HEK293 (cell line): ENCODE measurements around the gene ALDH18A1.
A peak's percentile ranks its signal among the peaks of the same experiment; 100 is the strongest.

Experiments
- CTCF ChIA-PET: fragments of 350-600 bp; formaldehyde crosslinking; extraction: SDS; loops from one replicate; lab custom pipeline; 2021; ENCODE audit warnings: antibody characterized with exemption; lab: Yijun Ruan, JAX
- POLR2A ChIA-PET: fragments of 300-600 bp; formaldehyde crosslinking; extraction: SDS; loops from one replicate; lab custom pipeline; 2020; ENCODE audit warnings: antibody characterized with exemption, inconsistent platforms; lab: Yijun Ruan, JAX
- H3K27ac ChIP-seq: fragments of 200-500 bp; sonication (Bioruptor generic); 2 replicates; pipeline ENCODE4 v1.5.1; 2014; ENCODE audit warnings: low read depth, low read length, control low read depth, inconsistent platforms; ENCODE audit errors: extremely low read depth
- H3K36me3 ChIP-seq, 2 experiments: fragments of 200-500 bp in 1 of 2; sonication (Bioruptor generic) in 1 of 2; 1 replicate in 1 of 2; 2 replicates in 1 of 2; pipeline ENCODE4 v1.5.1; 2014 to 2017; ENCODE audit warnings: inconsistent platforms in 2 of 2, low read length in 2 of 2; ENCODE audit not compliant: control insufficient read depth in 2 of 2, insufficient read depth in 1 of 2
- H3K4me1 ChIP-seq: fragments of 200-500 bp; sonication (Bioruptor generic); 2 replicates; pipeline ENCODE4 v1.5.1; 2014; ENCODE audit warnings: mild to moderate bottlenecking, low read length, inconsistent platforms; ENCODE audit not compliant: control insufficient read depth, insufficient read depth
- H3K4me3 ChIP-seq: 2 replicates; pipeline ENCODE4 v1.5.1; 2011; ENCODE audit warnings: low read depth, mild to moderate bottlenecking, control low read depth, low read length, moderate library complexity
- H3K9me3 ChIP-seq: fragments of 200-500 bp; sonication (Bioruptor generic); 2 replicates; pipeline ENCODE4 v1.5.1; 2014; ENCODE audit warnings: low read depth, low read length, inconsistent platforms; ENCODE audit not compliant: control insufficient read depth, insufficient read depth
- FEZF1 ChIP-seq: fragments of 450-650 bp; formaldehyde crosslinking; IDR thresholded peaks from 2 replicates; pipeline ENCODE4 v1.5.1; 2016; ENCODE audit warnings: missing biosample characterization, missing genetic modification characterization
- GFI1B ChIP-seq: fragments of 450-650 bp; formaldehyde crosslinking; IDR thresholded peaks from 2 replicates; pipeline ENCODE4 v1.5.1; 2016; ENCODE audit warnings: missing biosample characterization, missing genetic modification characterization
- GLI2 ChIP-seq: fragments of 450-650 bp; formaldehyde crosslinking; IDR thresholded peaks from 2 replicates; pipeline ENCODE4; 2017; ENCODE audit warnings: missing biosample characterization, missing genetic modification characterization, low read depth, borderline replicate concordance
- ZBTB20 ChIP-seq: fragments of 450-650 bp; formaldehyde crosslinking; IDR thresholded peaks from 2 replicates; pipeline ENCODE4 v1.5.1; 2016; ENCODE audit warnings: missing biosample characterization, missing genetic modification characterization
- ZFP37 ChIP-seq: fragments of 450-650 bp; formaldehyde crosslinking; IDR thresholded peaks from 2 replicates; pipeline ENCODE4 v1.5.1; 2016; ENCODE audit warnings: missing biosample characterization, missing genetic modification characterization
- ZNF48 ChIP-seq: fragments of 450-650 bp; formaldehyde crosslinking; IDR thresholded peaks from 2 replicates; pipeline ENCODE4 v1.5.1; 2016; ENCODE audit warnings: missing biosample characterization, missing genetic modification characterization
- ZNF558 ChIP-seq: fragments of 450-650 bp; formaldehyde crosslinking; IDR thresholded peaks from 2 replicates; pipeline ENCODE4 v1.5.1; 2016; ENCODE audit warnings: missing biosample characterization, missing genetic modification characterization
- ZNF664 ChIP-seq: fragments of 450-650 bp; formaldehyde crosslinking; IDR thresholded peaks from 2 replicates; pipeline ENCODE4 v1.5.1; 2016; ENCODE audit warnings: missing biosample characterization, missing genetic modification characterization
- ZNF701 ChIP-seq: fragments of 450-650 bp; formaldehyde crosslinking; IDR thresholded peaks from 2 replicates; pipeline ENCODE4 v1.5.1; 2016; ENCODE audit warnings: missing biosample characterization, missing genetic modification characterization
- ZNF843 ChIP-seq: fragments of 450-650 bp; formaldehyde crosslinking; IDR thresholded peaks from 2 replicates; pipeline ENCODE4 v1.5.1; 2016; ENCODE audit warnings: missing biosample characterization, missing genetic modification characterization
- ZXDB ChIP-seq: fragments of 450-650 bp; formaldehyde crosslinking; IDR thresholded peaks from 2 replicates; pipeline ENCODE4 v1.5.1; 2016; ENCODE audit warnings: missing biosample characterization, missing genetic modification characterization
- TF ChIP-seq, protein P1 (sequence below): fragments of 450-650 bp; formaldehyde crosslinking; IDR thresholded peaks from 2 replicates; pipeline ENCODE4 v1.5.1; 2017; ENCODE audit warnings: missing biosample characterization, missing genetic modification characterization
- TF ChIP-seq, protein P2 (sequence below): fragments of 450-650 bp; formaldehyde crosslinking; IDR thresholded peaks from 2 replicates; pipeline ENCODE4 v1.5.1; 2016; ENCODE audit warnings: missing biosample characterization, missing genetic modification characterization
- TF ChIP-seq, protein P3 (sequence below): fragments of 450-650 bp; formaldehyde crosslinking; IDR thresholded peaks from 2 replicates; pipeline ENCODE4 v1.5.1; 2016; ENCODE audit warnings: missing biosample characterization, missing genetic modification characterization

Gene ALDH18A1

DNA sequence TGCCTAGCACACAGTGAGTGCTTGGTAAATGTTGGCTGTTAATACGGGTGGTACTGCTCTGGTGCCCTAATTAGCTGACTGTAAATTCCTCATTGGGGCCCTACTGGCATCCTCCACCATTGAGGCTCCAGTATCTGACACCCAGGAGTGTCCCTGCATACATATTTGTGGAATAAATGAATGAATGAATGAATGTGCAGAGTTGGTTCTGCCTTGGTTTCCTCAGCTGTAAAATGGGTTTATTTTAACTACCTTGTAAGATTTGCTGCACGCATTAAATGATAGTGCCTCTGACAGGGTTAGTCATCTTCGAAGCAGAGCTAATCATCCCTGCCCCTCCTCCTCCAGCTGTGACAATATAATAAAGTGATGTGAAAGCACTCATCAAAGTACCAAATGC lies 45.8 kb downstream of the ALDH18A1 start:
- peaks cover 78 to 100% of the 10 kb centered on the region in 2 experiments for H3K36me3 ChIP-seq
- CTCF ChIA-PET, result interaction anchor here (0.9 kb wide), 1 partner anchor 236 kb away, joined by 3 read pairs; no protein-coding TSS in a partner anchor
- H3K9me3 ChIP-seq, result no peaks in the 10 kb centered on the region
- no peaks in the 10 kb centered on the region for H3K4me1 ChIP-seq
- POLR2A ChIA-PET, result no interaction called here
- TF ChIP-seq, protein P1, sequence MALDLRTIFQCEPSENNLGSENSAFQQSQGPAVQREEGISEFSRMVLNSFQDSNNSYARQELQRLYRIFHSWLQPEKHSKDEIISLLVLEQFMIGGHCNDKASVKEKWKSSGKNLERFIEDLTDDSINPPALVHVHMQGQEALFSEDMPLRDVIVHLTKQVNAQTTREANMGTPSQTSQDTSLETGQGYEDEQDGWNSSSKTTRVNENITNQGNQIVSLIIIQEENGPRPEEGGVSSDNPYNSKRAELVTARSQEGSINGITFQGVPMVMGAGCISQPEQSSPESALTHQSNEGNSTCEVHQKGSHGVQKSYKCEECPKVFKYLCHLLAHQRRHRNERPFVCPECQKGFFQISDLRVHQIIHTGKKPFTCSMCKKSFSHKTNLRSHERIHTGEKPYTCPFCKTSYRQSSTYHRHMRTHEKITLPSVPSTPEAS (tag by site-specific recombination), result no peak
- TF ChIP-seq GLI2 (tag by site-specific recombination) (no peak), ZNF843 (tag by site-specific recombination) (no peak)
- H3K4me3 ChIP-seq, result no peak overlapping the region
- H3K27ac ChIP-seq, result no peak overlapping the region

DNA sequence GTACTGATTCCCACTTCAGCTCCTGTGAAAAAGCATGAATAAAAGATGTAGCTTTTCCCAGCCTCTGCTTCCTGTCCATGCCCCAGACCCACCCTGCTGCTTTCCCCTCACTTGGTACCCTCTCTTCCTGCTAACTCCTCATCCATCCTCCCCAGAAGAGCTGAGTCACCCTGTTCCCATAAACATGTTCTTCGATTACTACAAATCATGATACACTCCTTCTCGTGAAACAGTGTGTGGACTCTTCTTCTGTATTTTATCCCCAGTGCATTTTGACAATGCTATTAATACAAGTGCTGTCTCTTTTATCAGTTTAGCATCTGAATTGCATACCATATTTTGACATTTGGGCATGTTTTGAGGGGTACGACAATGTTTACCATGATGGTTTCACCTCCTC lies 49.6 kb downstream of the ALDH18A1 start:
- no peak for TF ChIP-seq ZNF48 (tag by site-specific recombination)
- TF ChIP-seq FEZF1 (tag by site-specific recombination), result no peak
- TF ChIP-seq ZFP37 (tag by site-specific recombination), result no peak
- TF ChIP-seq, protein P2, sequence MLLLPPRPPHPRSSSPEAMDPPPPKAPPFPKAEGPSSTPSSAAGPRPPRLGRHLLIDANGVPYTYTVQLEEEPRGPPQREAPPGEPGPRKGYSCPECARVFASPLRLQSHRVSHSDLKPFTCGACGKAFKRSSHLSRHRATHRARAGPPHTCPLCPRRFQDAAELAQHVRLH (tag by site-specific recombination), result no peak
- Histone ChIP-seq H3K36me3 (peaks cover 46 to 74% of the 10 kb centered on the region in 2 experiments), H3K4me3 (no peak overlapping the region), H3K9me3 (no peaks in the 10 kb centered on the region), H3K27ac (no peak overlapping the region), H3K4me1 (no peaks in the 10 kb centered on the region)
- POLR2A ChIA-PET, result no interaction called here
- CTCF ChIA-PET, result interaction anchor here (0.6 to 1.4 kb wide), 3 partner anchors 222 to 235 kb away, joined by 3 to 5 read pairs (median 3); no protein-coding TSS in a partner anchor

DNA sequence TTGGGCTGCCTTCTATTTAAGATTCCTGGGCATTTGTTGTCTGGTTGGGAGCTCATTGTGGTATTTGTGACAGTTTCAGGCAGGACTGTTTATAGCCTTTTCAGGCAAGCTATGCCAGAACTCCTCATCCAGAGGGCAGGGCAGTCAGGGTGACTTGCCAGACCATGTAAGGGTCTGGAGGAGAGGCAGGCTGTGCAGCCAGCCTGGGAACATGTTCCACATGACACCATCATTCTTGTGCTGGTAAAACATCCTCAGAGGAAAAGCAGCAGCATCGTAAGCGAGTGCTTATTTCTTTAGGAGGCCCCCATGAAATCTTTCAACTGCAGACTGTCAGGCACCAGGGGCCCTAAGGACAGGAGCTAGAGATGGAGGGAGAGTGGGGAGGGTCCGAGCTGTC lies 51.3 kb downstream of the ALDH18A1 start:
- no peaks in the 10 kb centered on the region for H3K9me3 ChIP-seq
- peaks cover 33 to 56% of the 10 kb centered on the region in 2 experiments for H3K36me3 ChIP-seq
- H3K27ac ChIP-seq, result no peak overlapping the region
- ChIA-PET POLR2A (no interaction called here), CTCF (interaction anchor here (1.0 to 10.0 kb wide), 5 partner anchors 17 to 229 kb away, joined by 4 to 213 read pairs (median 16); no protein-coding TSS in a partner anchor)
- H3K4me3 ChIP-seq, result no peak overlapping the region
- 0 out of 2 replicates have a peak, but pooled peaks have one; percentile 24 for TF ChIP-seq ZBTB20 (tag by site-specific recombination)
- no peak for TF ChIP-seq GFI1B (tag by site-specific recombination)
- H3K4me1 ChIP-seq, result no peaks in the 10 kb centered on the region

DNA sequence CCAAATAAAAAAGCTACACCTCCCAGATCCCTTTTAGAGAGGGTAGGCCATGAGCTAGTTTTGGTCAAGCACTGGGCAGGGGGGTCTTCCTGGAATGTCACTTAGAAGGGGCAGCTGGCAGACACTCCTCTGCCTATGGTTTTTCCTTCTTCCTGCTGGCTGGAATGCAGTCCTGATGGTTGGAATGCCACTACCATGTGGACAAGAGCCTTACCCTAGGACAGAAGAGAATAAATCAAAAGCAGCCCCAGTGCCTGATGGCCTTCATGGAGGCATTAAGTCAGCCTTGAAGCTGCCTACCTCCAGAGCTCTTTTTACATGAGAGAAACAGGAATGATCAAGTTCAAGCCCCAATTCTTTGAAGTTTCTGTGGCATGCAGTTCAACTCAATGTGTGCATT lies 51.9 kb downstream of the ALDH18A1 start:
- Histone ChIP-seq H3K4me1 (no peaks in the 10 kb centered on the region), H3K27ac (no peak overlapping the region), H3K36me3 (peaks cover 28 to 51% of the 10 kb centered on the region in 2 experiments), H3K4me3 (no peak overlapping the region), H3K9me3 (no peaks in the 10 kb centered on the region)
- TF ChIP-seq ZNF701, result no peak
- TF ChIP-seq, protein P3, sequence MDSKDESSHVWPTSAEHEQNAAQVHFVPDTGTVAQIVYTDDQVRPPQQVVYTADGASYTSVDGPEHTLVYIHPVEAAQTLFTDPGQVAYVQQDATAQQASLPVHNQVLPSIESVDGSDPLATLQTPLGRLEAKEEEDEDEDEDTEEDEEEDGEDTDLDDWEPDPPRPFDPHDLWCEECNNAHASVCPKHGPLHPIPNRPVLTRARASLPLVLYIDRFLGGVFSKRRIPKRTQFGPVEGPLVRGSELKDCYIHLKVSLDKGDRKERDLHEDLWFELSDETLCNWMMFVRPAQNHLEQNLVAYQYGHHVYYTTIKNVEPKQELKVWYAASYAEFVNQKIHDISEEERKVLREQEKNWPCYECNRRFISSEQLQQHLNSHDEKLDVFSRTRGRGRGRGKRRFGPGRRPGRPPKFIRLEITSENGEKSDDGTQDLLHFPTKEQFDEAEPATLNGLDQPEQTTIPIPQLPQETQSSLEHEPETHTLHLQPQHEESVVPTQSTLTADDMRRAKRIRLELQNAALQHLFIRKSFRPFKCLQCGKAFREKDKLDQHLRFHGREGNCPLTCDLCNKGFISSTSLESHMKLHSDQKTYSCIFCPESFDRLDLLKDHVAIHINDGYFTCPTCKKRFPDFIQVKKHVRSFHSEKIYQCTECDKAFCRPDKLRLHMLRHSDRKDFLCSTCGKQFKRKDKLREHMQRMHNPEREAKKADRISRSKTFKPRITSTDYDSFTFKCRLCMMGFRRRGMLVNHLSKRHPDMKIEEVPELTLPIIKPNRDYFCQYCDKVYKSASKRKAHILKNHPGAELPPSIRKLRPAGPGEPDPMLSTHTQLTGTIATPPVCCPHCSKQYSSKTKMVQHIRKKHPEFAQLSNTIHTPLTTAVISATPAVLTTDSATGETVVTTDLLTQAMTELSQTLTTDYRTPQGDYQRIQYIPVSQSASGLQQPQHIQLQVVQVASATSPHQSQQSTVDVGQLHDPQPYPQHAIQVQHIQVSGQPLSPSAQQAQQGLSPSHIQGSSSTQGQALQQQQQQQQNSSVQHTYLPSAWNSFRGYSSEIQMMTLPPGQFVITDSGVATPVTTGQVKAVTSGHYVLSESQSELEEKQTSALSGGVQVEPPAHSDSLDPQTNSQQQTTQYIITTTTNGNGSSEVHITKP (tag by site-specific recombination), result no peak
- no peak for TF ChIP-seq ZXDB (tag by site-specific recombination)
- no peak for TF ChIP-seq ZNF664
- no peak for TF ChIP-seq ZNF558 (tag by site-specific recombination)
- ChIA-PET CTCF (interaction anchor here (0.5 to 10.0 kb wide), 10 partner anchors 10 to 359 kb away, joined by 3 to 213 read pairs (median 5); no protein-coding TSS in a partner anchor), POLR2A (no interaction called here)
